ENCODE measurements around the gene C17orf100. TPM values are rescaled to one million over a fixed set of nuclear protein-coding genes. Genes with fewer than 3 reads are reported as not detected.

Gene C17orf100
- total RNA-seq, 1 experiment from 2014 or later, result not detected

- Histone ChIP-seq H3K79me2 (ENCODE audit: low read length) (no peaks in the 10 kb centered on the region), H3K9ac (ENCODE audit: low read length) (no peak overlapping the region), H2AFZ (ENCODE audit: low read length) (no peak overlapping the region), H3K27ac (ENCODE audit: low read length) (no peak overlapping the region), H3K27me3 (ENCODE audit: low read length) (no peaks in the 10 kb centered on the region), H4K20me1 (ENCODE audit: insufficient read depth, low read depth, low read length) (peaks cover 14% of the 10 kb centered on the region; the same call in 1 of the 2 replicates), H3K4me3 (ENCODE audit: low read length) (no peak overlapping the region), H3K4me2 (ENCODE audit: low read depth, low read length, poor library complexity, severe bottlenecking) (no peak overlapping the region), H3K4me1 (ENCODE audit: low read length) (peaks cover 4% of the 10 kb centered on the region; the same call in 1 of the 2 replicates), H3K9me2 (replicated peaks; ENCODE audit: insufficient read depth, low read length) (no peaks in the 10 kb centered on the region), H3K36me3 (ENCODE audit: insufficient read depth, low read length) (no peaks in the 10 kb centered on the region), H3K9me3 (ENCODE audit: low read length) (no peaks in the 10 kb centered on the region)
- DNase-seq, result no peak
Measured at GRCh38 chr17:6676802-6677157, 25.2 kb downstream of the C17orf100 start.

DNA sequence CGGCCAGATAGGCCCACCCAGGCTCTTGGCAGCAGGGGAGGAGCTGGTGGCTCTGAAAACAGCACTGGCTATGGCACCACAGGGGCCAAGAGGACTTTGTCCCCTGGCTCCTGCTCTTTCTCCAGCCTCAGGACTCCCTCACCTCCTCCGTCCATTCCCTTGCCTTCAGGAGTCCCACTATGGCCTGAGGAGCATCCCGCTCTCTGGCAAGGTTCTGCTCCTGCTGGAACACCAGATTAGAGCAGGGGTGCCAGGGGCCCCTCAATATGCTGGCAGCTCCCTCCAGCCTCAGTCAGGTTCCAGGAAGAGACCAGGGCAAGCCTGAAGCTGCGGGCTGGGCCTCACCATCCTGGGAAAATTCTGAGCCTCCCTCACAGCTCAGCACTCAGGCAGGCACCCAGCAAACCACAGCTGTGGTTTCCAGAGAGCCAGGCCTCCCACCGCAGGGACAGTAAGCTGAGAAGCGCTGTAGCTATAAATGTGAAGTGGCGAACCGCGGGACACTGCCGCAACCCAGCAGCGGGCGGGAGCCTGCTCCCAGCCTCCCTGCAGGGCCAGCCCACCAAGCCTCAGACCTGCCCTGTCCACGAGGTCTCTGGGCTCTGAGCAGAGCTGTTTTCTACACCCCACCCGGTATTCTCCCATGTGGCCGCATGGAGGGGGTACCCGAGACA lies 25.7 kb downstream of the C17orf100 start:
- H4K20me1 ChIP-seq (ENCODE audit: insufficient read depth, low read depth, low read length), result peaks cover 14% of the 10 kb centered on the region; the same call in 1 of the 2 replicates
- H3K9me2 ChIP-seq (replicated peaks; ENCODE audit: insufficient read depth, low read length), result no peaks in the 10 kb centered on the region
- no peak for DNase-seq
- no peaks in the 10 kb centered on the region for H3K79me2 ChIP-seq (ENCODE audit: low read length)
- no peaks in the 10 kb centered on the region for H3K27me3 ChIP-seq (ENCODE audit: low read length)
- H3K9ac ChIP-seq (ENCODE audit: low read length), result no peak overlapping the region
- H2AFZ ChIP-seq (ENCODE audit: low read length), result no peak overlapping the region
- H3K9me3 ChIP-seq (ENCODE audit: low read length), result no peaks in the 10 kb centered on the region
- H3K4me3 ChIP-seq (ENCODE audit: low read length), result no peak overlapping the region
- no peaks in the 10 kb centered on the region for H3K36me3 ChIP-seq (ENCODE audit: insufficient read depth, low read length)
- H3K4me2 ChIP-seq (ENCODE audit: low read depth, low read length, poor library complexity, severe bottlenecking), result no peak overlapping the region
- H3K27ac ChIP-seq (ENCODE audit: low read length), result no peak overlapping the region
- H3K4me1 ChIP-seq (ENCODE audit: low read length), result peaks cover 4% of the 10 kb centered on the region; the same call in 1 of the 2 replicates

DNA sequence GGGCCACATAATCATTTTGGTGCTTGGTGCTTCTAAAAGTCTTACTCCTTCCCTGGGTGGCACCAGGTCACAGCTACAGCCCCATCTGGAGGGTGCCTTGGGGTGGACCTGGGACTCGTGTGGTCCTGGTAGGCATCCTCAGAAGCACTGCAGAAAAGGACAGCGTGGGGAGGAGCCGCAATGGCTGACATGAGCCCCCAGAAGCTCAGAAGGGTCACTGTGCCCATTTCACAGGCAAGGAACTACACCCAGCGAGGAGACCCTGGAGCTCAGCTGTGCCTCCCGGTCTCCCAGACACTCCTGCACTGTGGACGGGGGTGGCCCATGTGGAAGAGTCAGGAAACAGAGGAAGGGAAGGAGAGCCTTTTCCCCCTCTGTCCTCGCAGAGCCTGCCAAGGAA lies 26.4 kb downstream of the C17orf100 start:
- H2AFZ ChIP-seq (ENCODE audit: low read length), result no peak overlapping the region
- H3K36me3 ChIP-seq (ENCODE audit: insufficient read depth, low read length), result no peaks in the 10 kb centered on the region
- DNase-seq, result no peak
- H3K27me3 ChIP-seq (ENCODE audit: low read length), result no peaks in the 10 kb centered on the region
- H3K27ac ChIP-seq (ENCODE audit: low read length), result no peak overlapping the region
- H3K4me1 ChIP-seq (ENCODE audit: low read length), result peaks cover 4% of the 10 kb centered on the region; the same call in 1 of the 2 replicates
- no peaks in the 10 kb centered on the region for H3K79me2 ChIP-seq (ENCODE audit: low read length)
- H3K9me3 ChIP-seq (ENCODE audit: low read length), result no peaks in the 10 kb centered on the region
- H3K4me2 ChIP-seq (ENCODE audit: low read depth, low read length, poor library complexity, severe bottlenecking), result no peak overlapping the region
- H3K9ac ChIP-seq (ENCODE audit: low read length), result no peak overlapping the region
- H3K9me2 ChIP-seq (replicated peaks; ENCODE audit: insufficient read depth, low read length), result no peaks in the 10 kb centered on the region
- no peak overlapping the region for H3K4me3 ChIP-seq (ENCODE audit: low read length)
- H4K20me1 ChIP-seq (ENCODE audit: insufficient read depth, low read depth, low read length), result peaks cover 14% of the 10 kb centered on the region; the same call in 1 of the 2 replicates

DNA sequence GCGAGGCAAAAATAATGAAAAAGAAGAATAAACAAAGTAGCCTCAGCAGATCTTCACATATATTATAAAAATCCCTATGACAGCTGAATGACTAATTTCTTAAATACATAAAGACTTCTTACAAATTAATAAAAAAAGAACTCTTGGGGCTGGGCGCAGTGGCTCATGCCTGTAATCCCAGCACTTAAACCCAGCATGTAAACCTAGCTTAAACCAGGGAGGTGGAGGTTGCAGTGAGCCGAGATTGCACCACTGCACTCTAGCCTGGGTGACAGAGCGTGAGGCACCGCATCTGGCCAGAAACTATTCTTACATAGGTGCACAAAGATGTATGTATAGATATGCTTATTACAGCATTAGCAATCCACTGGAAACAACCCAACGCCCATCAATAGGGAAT lies 27.7 kb downstream of the C17orf100 start:
- H3K9me2 ChIP-seq (replicated peaks; ENCODE audit: insufficient read depth, low read length), result no peaks in the 10 kb centered on the region
- H4K20me1 ChIP-seq (ENCODE audit: insufficient read depth, low read depth, low read length), result peaks cover 14% of the 10 kb centered on the region; the same call in 1 of the 2 replicates
- H3K9me3 ChIP-seq (ENCODE audit: low read length), result no peaks in the 10 kb centered on the region
- H3K4me2 ChIP-seq (ENCODE audit: low read depth, low read length, poor library complexity, severe bottlenecking), result no peak overlapping the region
- H3K9ac ChIP-seq (ENCODE audit: low read length), result no peak overlapping the region
- no peak overlapping the region for H3K27ac ChIP-seq (ENCODE audit: low read length)
- H3K4me1 ChIP-seq (ENCODE audit: low read length), result peaks cover 4% of the 10 kb centered on the region; the same call in 1 of the 2 replicates
- H3K36me3 ChIP-seq (ENCODE audit: insufficient read depth, low read length), result no peaks in the 10 kb centered on the region
- no peak overlapping the region for H3K4me3 ChIP-seq (ENCODE audit: low read length)
- no peak overlapping the region for H2AFZ ChIP-seq (ENCODE audit: low read length)
- DNase-seq, result no peak
- H3K79me2 ChIP-seq (ENCODE audit: low read length), result no peaks in the 10 kb centered on the region
- H3K27me3 ChIP-seq (ENCODE audit: low read length), result no peaks in the 10 kb centered on the region

GRCh38 chr17:6681176-6681575 lies 29.6 kb downstream of the C17orf100 start:
- H4K20me1 ChIP-seq (ENCODE audit: insufficient read depth, low read depth, low read length), result peaks cover 7% of the 10 kb centered on the region; the same call in 1 of the 2 replicates
- peaks cover 4% of the 10 kb centered on the region; the same call in 1 of the 2 replicates for H3K4me1 ChIP-seq (ENCODE audit: low read length)
- no peak overlapping the region for H3K27ac ChIP-seq (ENCODE audit: low read length)
- no peaks in the 10 kb centered on the region for H3K9me2 ChIP-seq (replicated peaks; ENCODE audit: insufficient read depth, low read length)
- H3K9me3 ChIP-seq (ENCODE audit: low read length), result no peaks in the 10 kb centered on the region
- no peak overlapping the region for H3K4me3 ChIP-seq (ENCODE audit: low read length)
- no peak overlapping the region for H3K9ac ChIP-seq (ENCODE audit: low read length)
- H3K4me2 ChIP-seq (ENCODE audit: low read depth, low read length, poor library complexity, severe bottlenecking), result no peak overlapping the region
- H3K36me3 ChIP-seq (ENCODE audit: insufficient read depth, low read length), result no peaks in the 10 kb centered on the region
- no peak overlapping the region for H2AFZ ChIP-seq (ENCODE audit: low read length)
- H3K27me3 ChIP-seq (ENCODE audit: low read length), result no peaks in the 10 kb centered on the region
- H3K79me2 ChIP-seq (ENCODE audit: low read length), result no peaks in the 10 kb centered on the region
- DNase-seq, result no peak

- Histone ChIP-seq H3K36me3 (ENCODE audit: insufficient read depth, low read length) (no peaks in the 10 kb centered on the region), H3K27me3 (ENCODE audit: low read length) (no peaks in the 10 kb centered on the region), H3K79me2 (ENCODE audit: low read length) (no peaks in the 10 kb centered on the region), H3K9ac (ENCODE audit: low read length) (no peak overlapping the region), H3K9me3 (ENCODE audit: low read length) (no peaks in the 10 kb centered on the region), H3K4me1 (ENCODE audit: low read length) (peaks cover 4% of the 10 kb centered on the region; the same call in 1 of the 2 replicates), H4K20me1 (ENCODE audit: insufficient read depth, low read depth, low read length) (peaks cover 3% of the 10 kb centered on the region; the same call in 1 of the 2 replicates), H3K27ac (ENCODE audit: low read length) (no peak overlapping the region), H3K9me2 (replicated peaks; ENCODE audit: insufficient read depth, low read length) (no peaks in the 10 kb centered on the region), H3K4me3 (ENCODE audit: low read length) (no peak overlapping the region), H2AFZ (ENCODE audit: low read length) (no peak overlapping the region), H3K4me2 (ENCODE audit: low read depth, low read length, poor library complexity, severe bottlenecking) (no peak overlapping the region)
- DNase-seq, result no peak
Measured at GRCh38 chr17:6681671-6682070, 30.1 kb downstream of the C17orf100 start.

DNA sequence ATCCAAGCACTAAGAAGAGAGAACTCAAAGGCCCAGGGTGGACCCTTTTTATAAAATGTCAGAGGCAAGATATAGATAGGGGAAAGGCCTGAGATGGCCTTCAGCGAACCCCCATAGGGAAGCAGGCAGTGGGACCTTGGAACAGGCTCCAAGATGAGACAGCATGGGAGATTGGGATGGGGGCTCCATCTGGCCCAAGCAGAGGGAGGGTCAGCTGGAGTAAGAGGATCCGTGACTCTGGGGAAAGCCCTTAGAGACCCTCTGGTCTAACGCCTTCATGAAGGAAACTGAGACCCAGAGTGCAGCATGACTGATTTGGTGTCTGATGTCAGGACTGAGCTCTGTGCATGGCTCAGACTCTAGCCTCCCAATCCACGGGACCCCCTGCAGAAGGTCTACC lies 30.8 kb downstream of the C17orf100 start:
- no peak for DNase-seq
- Histone ChIP-seq H4K20me1 (ENCODE audit: insufficient read depth, low read depth, low read length) (no peaks in the 10 kb centered on the region), H3K4me1 (ENCODE audit: low read length) (no peaks in the 10 kb centered on the region; the same call in 1 of the 2 replicates), H3K9me2 (replicated peaks; ENCODE audit: insufficient read depth, low read length) (no peaks in the 10 kb centered on the region), H3K9ac (ENCODE audit: low read length) (no peak overlapping the region), H3K9me3 (ENCODE audit: low read length) (no peaks in the 10 kb centered on the region), H3K27ac (ENCODE audit: low read length) (no peak overlapping the region), H3K36me3 (ENCODE audit: insufficient read depth, low read length) (no peaks in the 10 kb centered on the region), H3K4me2 (ENCODE audit: low read depth, low read length, poor library complexity, severe bottlenecking) (no peak overlapping the region), H3K4me3 (ENCODE audit: low read length) (no peak overlapping the region), H3K79me2 (ENCODE audit: low read length) (no peaks in the 10 kb centered on the region), H2AFZ (ENCODE audit: low read length) (no peak overlapping the region), H3K27me3 (ENCODE audit: low read length) (no peaks in the 10 kb centered on the region)

DNA sequence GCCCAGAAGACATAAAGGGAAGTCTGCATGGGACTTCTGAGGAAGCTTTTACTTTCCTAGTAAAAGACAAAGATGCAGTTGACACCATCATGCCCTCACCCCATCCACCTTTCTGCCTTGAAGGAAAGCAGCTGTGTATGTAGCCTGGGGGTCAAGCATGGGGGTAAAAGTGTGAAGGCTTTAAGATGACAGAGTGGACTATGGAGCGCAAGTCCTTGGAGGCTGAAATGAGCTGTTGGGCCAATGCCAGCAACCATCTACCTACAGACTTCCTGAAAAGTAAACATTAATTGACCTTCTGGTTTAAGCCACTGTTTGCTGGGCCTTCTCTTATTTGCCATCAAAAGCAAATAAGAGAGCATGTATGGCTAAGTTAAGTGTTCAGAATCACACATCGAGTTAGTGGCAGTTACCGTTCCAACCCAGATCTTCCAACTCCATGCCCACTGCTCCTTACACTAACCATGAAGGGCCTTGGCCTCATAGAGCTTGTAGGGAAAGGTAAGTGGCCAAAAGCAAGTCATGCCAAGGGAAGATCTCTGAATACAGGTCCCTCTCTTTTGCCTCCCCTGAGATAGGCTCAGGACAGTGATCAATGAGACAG lies 31.6 kb downstream of the C17orf100 start:
- no peaks in the 10 kb centered on the region for H3K27me3 ChIP-seq (ENCODE audit: low read length)
- H4K20me1 ChIP-seq (ENCODE audit: insufficient read depth, low read depth, low read length), result no peaks in the 10 kb centered on the region
- H3K79me2 ChIP-seq (ENCODE audit: low read length), result no peaks in the 10 kb centered on the region

More for the DNA sequence above, 31.6 kb downstream of the C17orf100 start:
- H2AFZ ChIP-seq (ENCODE audit: low read length), result no peak overlapping the region
- no peaks in the 10 kb centered on the region for H3K36me3 ChIP-seq (ENCODE audit: insufficient read depth, low read length)
- DNase-seq, result no peak
- no peak overlapping the region for H3K4me3 ChIP-seq (ENCODE audit: low read length)
- no peaks in the 10 kb centered on the region for H3K9me2 ChIP-seq (replicated peaks; ENCODE audit: insufficient read depth, low read length)
- no peak overlapping the region for H3K4me2 ChIP-seq (ENCODE audit: low read depth, low read length, poor library complexity, severe bottlenecking)
- H3K4me1 ChIP-seq (ENCODE audit: low read length), result no peaks in the 10 kb centered on the region
- H3K9ac ChIP-seq (ENCODE audit: low read length), result no peak overlapping the region
- no peaks in the 10 kb centered on the region for H3K9me3 ChIP-seq (ENCODE audit: low read length)
- H3K27ac ChIP-seq (ENCODE audit: low read length), result no peak overlapping the region

Data from Karpas-422 (cell line).